Germinal center (tissue), 1 donor: ENCODE data around the gene CX3CL1.
"Not testable (repeated sequence)": the region's sequence is repeated elsewhere in the genome, so short reads cannot be mapped to it uniquely, and the experiment has no call there.

Experiments
- DNase-seq: peaks from one replicate; pipeline ENCODE4 v3.0.0; 2012; ENCODE audit warnings: mixed read lengths, low spot score

The CX3CL1 gene

DNA sequence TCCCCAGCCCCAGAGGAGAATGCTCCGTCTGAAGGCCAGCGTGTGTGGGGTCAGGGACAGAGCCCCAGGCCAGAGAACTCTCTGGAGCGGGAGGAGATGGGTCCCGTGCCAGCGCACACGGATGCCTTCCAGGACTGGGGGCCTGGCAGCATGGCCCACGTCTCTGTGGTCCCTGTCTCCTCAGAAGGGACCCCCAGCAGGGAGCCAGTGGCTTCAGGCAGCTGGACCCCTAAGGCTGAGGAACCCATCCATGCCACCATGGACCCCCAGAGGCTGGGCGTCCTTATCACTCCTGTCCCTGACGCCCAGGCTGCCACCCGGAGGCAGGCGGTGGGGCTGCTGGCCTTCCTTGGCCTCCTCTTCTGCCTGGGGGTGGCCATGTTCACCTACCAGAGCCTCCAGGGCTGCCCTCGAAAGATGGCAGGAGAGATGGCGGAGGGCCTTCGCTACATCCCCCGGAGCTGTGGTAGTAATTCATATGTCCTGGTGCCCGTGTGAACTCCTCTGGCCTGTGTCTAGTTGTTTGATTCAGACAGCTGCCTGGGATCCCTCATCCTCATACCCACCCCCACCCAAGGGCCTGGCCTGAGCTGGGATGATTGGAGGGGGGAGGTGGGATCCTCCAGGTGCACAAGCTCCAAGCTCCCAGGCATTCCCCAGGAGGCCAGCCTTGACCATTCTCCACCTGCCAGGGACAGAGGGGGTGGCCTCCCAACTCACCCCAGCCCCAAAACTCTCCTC, 10.4 kb downstream of the CX3CL1 start:
- DNase-seq, result no peak

DNA sequence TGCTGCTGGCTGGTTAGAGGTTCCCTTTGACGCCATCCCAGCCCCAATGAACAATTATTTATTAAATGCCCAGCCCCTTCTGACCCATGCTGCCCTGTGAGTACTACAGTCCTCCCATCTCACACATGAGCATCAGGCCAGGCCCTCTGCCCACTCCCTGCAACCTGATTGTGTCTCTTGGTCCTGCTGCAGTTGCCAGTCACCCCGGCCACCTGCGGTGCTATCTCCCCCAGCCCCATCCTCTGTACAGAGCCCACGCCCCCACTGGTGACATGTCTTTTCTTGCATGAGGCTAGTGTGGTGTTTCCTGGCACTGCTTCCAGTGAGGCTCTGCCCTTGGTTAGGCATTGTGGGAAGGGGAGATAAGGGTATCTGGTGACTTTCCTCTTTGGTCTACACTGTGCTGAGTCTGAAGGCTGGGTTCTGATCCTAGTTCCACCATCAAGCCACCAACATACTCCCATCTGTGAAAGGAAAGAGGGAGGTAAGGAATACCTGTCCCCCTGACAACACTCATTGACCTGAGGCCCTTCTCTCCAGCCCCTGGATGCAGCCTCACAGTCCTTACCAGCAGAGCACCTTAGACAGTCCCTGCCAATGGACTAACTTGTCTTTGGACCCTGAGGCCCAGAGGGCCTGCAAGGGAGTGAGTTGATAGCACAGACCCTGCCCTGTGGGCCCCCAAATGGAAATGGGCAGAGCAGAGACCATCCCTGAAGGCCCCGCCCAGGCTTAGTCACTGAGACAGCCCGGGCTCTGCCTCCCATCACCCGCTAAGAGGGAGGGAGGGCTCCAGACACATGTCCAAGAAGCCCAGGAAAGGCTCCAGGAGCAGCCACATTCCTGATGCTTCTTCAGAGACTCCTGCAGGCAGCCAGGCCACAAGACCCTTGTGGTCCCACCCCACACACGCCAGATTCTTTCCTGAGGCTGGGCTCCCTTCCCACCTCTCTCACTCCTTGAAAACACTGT, 11.3 kb downstream of the CX3CL1 start:
- no peak for DNase-seq

GRCh38 chr16:57384248-57385070, 12.2 kb downstream of the CX3CL1 start:
- DNase-seq, result peak; percentile 49

- no peak for DNase-seq
These were observed 12.8 kb downstream of the CX3CL1 start for GRCh38 chr16:57385083-57385482.

GRCh38 chr16:57386381-57386951, 14.2 kb downstream of the CX3CL1 start:
- DNase-seq, result no peak

GRCh38 chr16:57387598-57388354, 15.5 kb downstream of the CX3CL1 start:
- DNase-seq, result no peak

GRCh38 chr16:57388359-57389086, 16.2 kb downstream of the CX3CL1 start:
- DNase-seq, result no peak

- DNase-seq, result no peak
These were observed 16.8 kb downstream of the CX3CL1 start for GRCh38 chr16:57389087-57389468.

- no peak for DNase-seq
These were observed 18.5 kb downstream of the CX3CL1 start for GRCh38 chr16:57390636-57391295.

DNA sequence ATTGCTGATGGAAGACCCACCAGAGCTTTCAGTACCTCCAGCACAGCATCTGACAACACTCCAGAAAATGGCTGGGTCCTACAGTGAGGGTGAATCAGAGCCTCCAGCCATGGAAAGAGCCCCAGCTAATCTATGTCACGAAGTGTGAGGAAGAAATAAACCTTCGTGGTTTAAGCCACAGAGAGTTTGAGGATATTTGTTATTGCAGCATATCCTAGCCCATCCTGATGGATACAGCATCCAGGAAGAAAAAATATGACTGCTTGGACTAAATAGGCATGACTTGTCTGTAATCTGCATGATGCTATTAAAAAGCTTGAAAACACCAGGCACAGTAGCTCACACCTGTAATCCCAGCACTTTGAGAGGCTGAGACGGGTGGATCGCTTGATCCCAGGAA, 19.0 kb downstream of the CX3CL1 start:
- no peak for DNase-seq

DNA sequence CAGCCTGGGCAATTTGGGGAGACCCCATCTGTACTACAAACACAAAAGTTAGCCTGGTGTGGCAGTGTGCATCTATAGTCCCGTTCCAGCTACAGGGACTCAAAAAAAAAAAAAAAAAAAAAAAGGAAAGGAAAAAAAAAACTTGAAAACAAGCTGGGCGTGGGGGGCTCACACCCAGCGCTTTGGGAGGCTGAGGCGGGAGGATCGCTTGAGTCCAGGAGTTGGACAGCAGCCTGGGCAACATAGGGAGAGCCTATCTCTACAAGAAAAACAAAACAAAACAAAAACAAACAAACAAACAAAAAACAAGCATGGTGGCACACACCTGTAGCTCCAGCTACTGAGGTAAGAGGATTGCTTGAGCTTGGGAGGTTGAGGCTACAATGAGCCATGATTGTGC, 19.4 kb downstream of the CX3CL1 start:
- no peak for DNase-seq

- DNase-seq, result no peak
These were observed 20.4 kb downstream of the CX3CL1 start for GRCh38 chr16:57392694-57393093.

GRCh38 chr16:57394444-57394843, 22.2 kb downstream of the CX3CL1 start:
- DNase-seq, result no peak

GRCh38 chr16:57395026-57395425, 22.7 kb downstream of the CX3CL1 start:
- no peak for DNase-seq

- no peak for DNase-seq
These were observed 24.5 kb downstream of the CX3CL1 start for GRCh38 chr16:57396786-57397185.

DNA sequence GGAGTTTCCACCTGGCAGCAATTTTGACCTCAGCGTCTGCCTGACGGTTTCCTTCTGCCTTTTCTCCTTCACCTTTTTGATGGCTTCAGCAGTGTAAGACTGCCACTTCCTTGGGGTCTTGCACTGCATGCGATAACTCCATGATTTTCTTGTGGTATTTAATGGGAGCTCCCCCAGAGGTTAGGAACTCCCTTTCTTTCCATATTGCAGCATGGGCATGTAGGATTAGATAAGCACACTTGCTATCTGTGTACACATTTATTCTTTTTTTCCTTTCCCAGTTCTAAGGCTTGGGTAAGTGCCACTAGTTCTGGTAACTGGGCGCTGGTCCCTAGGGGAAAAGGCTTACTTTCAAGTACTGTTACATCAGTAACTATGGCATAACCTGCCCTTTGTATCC, 25.2 kb downstream of the CX3CL1 start:
- DNase-seq, result not testable (repeated sequence)

DNA sequence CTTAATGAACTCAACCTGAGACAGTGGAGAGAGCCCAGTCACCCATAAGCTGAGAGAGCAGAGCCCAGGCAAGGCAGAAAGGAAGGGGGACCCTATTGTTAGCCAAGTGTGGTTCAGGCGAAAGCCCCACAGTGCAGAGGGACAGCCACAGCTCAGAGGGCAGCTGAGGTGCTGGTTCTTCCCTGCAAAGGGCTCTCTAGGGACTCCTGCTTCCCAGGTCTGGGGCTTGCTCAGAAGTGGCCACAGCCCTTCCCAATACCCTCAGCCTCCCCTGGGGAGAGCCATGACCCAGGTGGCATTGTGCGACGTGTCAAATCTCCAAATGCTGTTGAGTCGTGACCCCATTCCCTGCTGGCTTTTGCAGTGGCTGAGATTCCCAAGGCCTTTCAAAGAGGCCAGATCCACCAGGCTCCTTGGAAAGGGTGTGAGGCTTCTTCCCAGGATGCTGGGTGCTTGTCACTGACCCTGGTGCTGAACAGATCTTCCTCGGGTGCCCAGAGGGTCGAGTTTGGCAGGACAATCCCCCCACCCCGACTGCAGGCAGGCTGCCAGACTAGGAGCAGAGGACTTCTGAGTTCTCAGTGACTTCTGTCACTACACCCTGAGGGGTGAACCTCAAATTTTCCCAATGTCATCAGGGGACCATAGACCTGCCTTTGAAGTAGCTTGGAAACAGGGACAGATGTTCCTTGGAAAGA, 29.8 kb downstream of the CX3CL1 start:
- DNase-seq, result no peak

DNA sequence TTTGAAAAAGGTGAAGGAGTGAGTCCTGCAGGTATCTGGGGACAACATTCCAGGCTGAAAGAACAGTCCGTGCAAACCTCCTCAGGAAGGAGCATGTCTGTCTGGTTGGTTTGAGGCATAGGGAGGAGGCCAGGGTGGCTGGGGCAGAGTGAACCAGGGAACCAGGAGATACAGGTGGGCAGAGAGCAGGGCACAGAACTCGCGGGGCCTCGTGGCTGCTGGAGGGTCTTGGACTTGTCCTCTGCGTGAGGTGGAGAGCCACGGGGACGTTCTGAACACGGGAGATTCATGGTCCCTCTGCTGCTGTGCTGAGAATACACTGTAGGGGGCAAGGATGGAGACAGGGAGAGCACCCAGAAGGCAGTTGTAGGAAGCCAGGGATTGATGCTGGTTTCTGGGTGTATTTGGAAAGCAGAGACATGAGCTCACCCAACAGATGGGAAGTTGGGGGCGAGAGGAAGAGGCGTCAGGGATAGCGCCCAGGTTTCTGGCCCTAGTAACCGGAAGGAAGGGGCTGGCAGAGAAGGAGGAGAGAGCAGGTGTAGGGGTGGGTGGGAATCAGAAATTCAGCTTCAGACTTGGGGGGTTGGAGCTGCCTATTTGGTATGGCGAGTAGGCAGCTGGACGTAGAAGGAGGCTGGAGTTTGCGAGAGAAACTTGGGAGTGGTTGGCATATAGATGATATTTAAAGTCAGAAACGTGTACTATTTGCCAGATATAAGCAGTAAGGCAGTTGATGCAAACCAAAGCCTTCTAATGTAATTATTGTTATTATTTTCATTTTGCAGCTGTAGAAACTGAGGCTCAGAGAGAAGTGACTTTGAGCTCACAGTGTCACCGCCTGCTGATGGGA, 31.9 kb downstream of the CX3CL1 start, which contains the start of gene CCL17:
TSS of gene CCL17 (plus strand) at position 803 of the 853 bp plus-strand sequence. CDS start 9,166 bp downstream, outside the sequence.
- DNase-seq, result no peak
